Endothelial cell of umbilical vein (primary cell): Measurements from ENCODE around the gene LENEP. TPM values are rescaled to one million over a fixed set of nuclear protein-coding genes. Genes with fewer than 3 reads are reported as not detected.

Source experiments
- BruUV-seq: library from RNA; stranded (reverse); fragments of 400-500 nt; replicated peaks from 2 replicates; lab custom pipeline; 2021; lab: Mats Ljungman, UMichigan
- CTCF ChIA-PET: fragments of 300-600, 350-600 bp; sonication (Branson Sonifier 250); formaldehyde crosslinking; loops from one replicate; lab custom pipeline; 2021; ENCODE audit warnings: antibody characterized with exemption, inconsistent platforms; lab: Charles Lee
- POLR2A ChIA-PET: fragments of 300-600, 350-600 bp; sonication (Branson Sonifier 250); formaldehyde crosslinking; loops from one replicate; lab custom pipeline; 2021; ENCODE audit warnings: antibody characterized with exemption, inconsistent platforms; lab: Charles Lee
- DNase-seq: peaks from one replicate; pipeline ENCODE4 v3.0.0-alpha.2; 2011; ENCODE audit warnings: low read depth, low spot score
- FAIRE-seq: peaks from 2 replicates; lab custom pipeline; 2011; peaks lifted over from hg19 to GRCh38; lab: Jason Lieb, UNC
- H2AFZ ChIP-seq: 2 replicates; pipeline ENCODE4 v1.6.0; 2012; ENCODE audit warnings: low read depth, low read length, control low read depth, inconsistent platforms
- H3K27ac ChIP-seq: 2 replicates; pipeline ENCODE4 v1.5.1; 2011; ENCODE audit warnings: low read depth, mild to moderate bottlenecking, control low read depth, low read length, moderate library complexity; ENCODE audit not compliant: insufficient read depth
- H3K27me3 ChIP-seq, 2 experiments: 2 replicates each; pipeline versions ENCODE4 v1.6.0 to v1.6.1; 2011; ENCODE audit warnings: low read length in 2 of 2, mixed read lengths in 1 of 2; ENCODE audit not compliant: control insufficient read depth in 2 of 2, insufficient read depth in 2 of 2
- H3K36me3 ChIP-seq, 2 experiments: 2 replicates in 1 of 2; 3 replicates in 1 of 2; pipeline ENCODE4 v1.5.1; 2011; ENCODE audit warnings: low read length in 2 of 2, mild to moderate bottlenecking in 1 of 2, moderate library complexity in 1 of 2; ENCODE audit not compliant: control insufficient read depth in 2 of 2, insufficient read depth in 2 of 2; ENCODE audit errors: extremely low read depth in 1 of 2
- H3K4me1 ChIP-seq: 3 replicates; pipeline ENCODE4 v1.5.1; 2011; ENCODE audit warnings: mild to moderate bottlenecking, low read length; ENCODE audit not compliant: control insufficient read depth, insufficient read depth; ENCODE audit errors: extremely low read depth
- H3K4me2 ChIP-seq: 2 replicates; pipeline ENCODE4 v1.6.1; 2011; ENCODE audit warnings: low read length, control low read depth, mixed read lengths; ENCODE audit not compliant: insufficient read depth
- H3K4me3 ChIP-seq, 3 experiments: fragments of 200-600 bp in 1 of 3; sonication (generic), shearing (Covaris generic) in 1 of 3; replicated peaks in 1 of 3; 2 replicates each; pipeline ENCODE4 v1.5.1; 2011 to 2016; ENCODE audit warnings: control low read depth in 3 of 3, low read length in 3 of 3, mild to moderate bottlenecking in 2 of 3, inconsistent platforms in 1 of 3, low read depth in 1 of 3, moderate library complexity in 1 of 3; ENCODE audit not compliant: insufficient read depth in 1 of 3
- H3K79me2 ChIP-seq: 2 replicates; pipeline ENCODE4 v1.6.0; 2012; ENCODE audit warnings: low read length, inconsistent platforms; ENCODE audit not compliant: control insufficient read depth, insufficient read depth
- H3K9ac ChIP-seq: replicated peaks from 2 replicates; pipeline ENCODE3; 2011; ENCODE audit warnings: low read length, control low read depth; ENCODE audit not compliant: insufficient read depth; ENCODE audit errors: extremely low read depth
- H3K9me1 ChIP-seq: replicated peaks from 3 replicates; pipeline ENCODE4 v1.6.0; 2011; ENCODE audit warnings: mild to moderate bottlenecking, low read length; ENCODE audit not compliant: control insufficient read depth, insufficient read depth; ENCODE audit errors: extremely low read depth
- H3K9me3 ChIP-seq: replicated peaks from 2 replicates; pipeline ENCODE4 v1.5.1; 2012; ENCODE audit warnings: low read length, inconsistent platforms; ENCODE audit not compliant: control insufficient read depth, insufficient read depth
- H4K20me1 ChIP-seq: replicated peaks from 2 replicates; pipeline ENCODE3; 2011; ENCODE audit warnings: mild to moderate bottlenecking, low read length; ENCODE audit not compliant: control insufficient read depth, insufficient read depth; ENCODE audit errors: extremely low read depth
- CTCF ChIP-seq, 2 donors: IDR thresholded peaks; 1 replicate in 1 of 2; 2 replicates in 1 of 2; pipeline ENCODE4 v1.5.1; 2011; ENCODE audit warnings: low read length in 2 of 2, mild to moderate bottlenecking in 2 of 2, moderate library complexity in 2 of 2, control low read depth in 1 of 2, inconsistent platforms in 1 of 2, low read depth in 1 of 2; ENCODE audit not compliant: insufficient read depth in 1 of 2; ENCODE audit errors: extremely low read depth in 1 of 2
- GATA2 ChIP-seq: IDR thresholded peaks from 2 replicates; pipeline ENCODE4 v1.7.0; 2011; ENCODE audit warnings: low read depth, mild to moderate bottlenecking, moderate library complexity, mixed read lengths, low read length; ENCODE audit not compliant: insufficient read length, insufficient read depth
- JUN ChIP-seq: IDR thresholded peaks from 2 replicates; pipeline ENCODE4 v1.6.1; 2011; ENCODE audit warnings: borderline replicate concordance, low read depth; ENCODE audit not compliant: insufficient read length, insufficient read depth
- MAX ChIP-seq: IDR thresholded peaks from 2 replicates; pipeline ENCODE4 v1.6.1; 2011; ENCODE audit not compliant: insufficient read depth, insufficient read length
- POLR2A ChIP-seq: IDR thresholded peaks from 2 replicates; pipeline ENCODE4 v1.6.1; 2012; ENCODE audit warnings: low read depth, mild to moderate bottlenecking, control low read depth, low read length
- POLR2AphosphoS5 ChIP-seq: IDR thresholded peaks from 2 replicates; pipeline ENCODE4 v1.6.1; 2012; ENCODE audit warnings: low read depth, mild to moderate bottlenecking, control low read depth, low read length, moderate library complexity; ENCODE audit not compliant: insufficient read depth
- dilution Hi-C: fragments of 300-500 bp; cut with MboI; formaldehyde crosslinking; loops from one replicate; pipeline ENCODE4 v1.15.0; 2019; ENCODE audit warnings: low sequenced_read_pairs; ENCODE audit not compliant: extremely low pct_ligation_motif_present
- intact Hi-C: fragments of 100-400 bp; cut with micrococcal nuclease; formaldehyde crosslinking; loops from one replicate; pipeline ENCODE4 v1.10.0; 2022
- polyA plus RNA-seq, 4 experiments: library from polyadenylated mRNA; depleted of rRNA in 3 of 4; stranded (reverse) in 3 of 4; unstranded in 1 of 4; fragments of >200 nt; gene quantifications; 2 replicates each; pipeline versions ENCODE4 v1.2.1 to v1.2.3, GENCODE V29; 2011 to 2012; ENCODE audit warnings: missing spikeins in 1 of 4
- total RNA-seq: library from RNA; stranded (reverse); gene quantifications from 2 replicates; pipeline ENCODE4 v1.2.3, GENCODE V29; 2021

Gene LENEP
- total and polyA plus RNA-seq, 2 donors (not counting 3 experiments of a cell fraction or from before 2014, with no cell fraction given): 0.64 TPM; not detected in 1

GRCh38 chr1:154957091-154957657 lies 36.2 kb upstream of the LENEP start:
- Histone ChIP-seq H3K27me3 (no peaks in the 10 kb centered on the region), H3K4me3 (no peak overlapping the region), H3K9me3 (no peaks in the 10 kb centered on the region), H3K4me1 (peaks cover 29% of the 10 kb centered on the region), H2AFZ (no peak overlapping the region), H3K27ac (no peak overlapping the region), H3K36me3 (peaks cover 0 to 8% of the 10 kb centered on the region in 2 experiments), H3K9ac (no peak overlapping the region), H4K20me1 (no peaks in the 10 kb centered on the region), H3K79me2 (peaks cover 9% of the 10 kb centered on the region), H3K4me2 (no peak overlapping the region), H3K9me1 (no peaks in the 10 kb centered on the region)
- no peak for FAIRE-seq
- TF ChIP-seq CTCF (IDR thresholded peaks at IDR 0.05; ENCODE audit: extremely low read depth in 1 of 2, insufficient read depth in 1 of 2, low read depth in 1 of 2, low read length in 2 of 2) (no peak), POLR2AphosphoS5 (peak; percentile 11), MAX (no peak), POLR2A (no peak), JUN (no peak), GATA2 (no peak)
- intact Hi-C loops: no loop called here
- ChIA-PET POLR2A (no interaction called here), CTCF (interaction anchor here (1.4 to 2.6 kb wide), 3 partner anchors 60 to 128 kb away, joined by 4 to 37 read pairs (median 15); no protein-coding TSS in a partner anchor)
- dilution Hi-C loops: no loop called here
- DNase-seq: no peak
- BruUV-seq: no TSS peak
